ENCODE results near the gene SNX9.

- TF ChIP-seq CTCF (IDR thresholded peaks at IDR 0.05) (no peak), POLR2A (IDR thresholded peaks at IDR 0.05) (no peak)
Measured at GRCh38 chr6:157929076-157929475, 106.0 kb downstream of the SNX9 start.
